ENCODE measurements around the gene CCL16.
A peak's percentile ranks its signal among the peaks of the same experiment; 100 is the strongest.
"Not testable (repeated sequence)": the region's sequence is repeated elsewhere in the genome, so short reads cannot be mapped to it uniquely, and the experiment has no call there.

CCL16 gene

GRCh38 chr17:35981246-35981645 is at the start of gene CCL16:
CCL16 (minus strand) TSS chr17:35981497; CDS start chr17:35981420, 77 bp downstream.
- DNase-seq = no peak

- DNase-seq = no peak
Observed at GRCh38 chr17:36030956-36031355, 49.7 kb upstream of the CCL16 start.

- DNase-seq = no peak
Observed at GRCh38 chr17:36027761-36028160, 46.5 kb upstream of the CCL16 start.

GRCh38 chr17:36024106-36024869 is 43.0 kb upstream of the CCL16 start:
- DNase-seq = no peak

GRCh38 chr17:36019423-36019822 is 38.1 kb upstream of the CCL16 start:
- DNase-seq = no peak

- no peak for DNase-seq
Observed at GRCh38 chr17:36017799-36018198, 36.5 kb upstream of the CCL16 start, which contains the start of gene CCL23. CCL23 (minus strand) TSS chr17:36017972; CDS start chr17:36017897, 75 bp downstream.

- no peak for DNase-seq
Observed at GRCh38 chr17:36016555-36016954, 35.3 kb upstream of the CCL16 start.

- not testable (repeated sequence) for DNase-seq
Observed at GRCh38 chr17:36015895-36016294, 34.6 kb upstream of the CCL16 start.

- no peak for DNase-seq
Observed at GRCh38 chr17:36014946-36015345, 33.6 kb upstream of the CCL16 start.

GRCh38 chr17:36011201-36011600 is 29.9 kb upstream of the CCL16 start:
- no peak for DNase-seq

GRCh38 chr17:36008998-36009665 is 27.8 kb upstream of the CCL16 start:
- DNase-seq = no peak

- DNase-seq = no peak
Observed at GRCh38 chr17:36004594-36005108, 23.4 kb upstream of the CCL16 start.

- DNase-seq = no peak
Observed at GRCh38 chr17:36002631-36003030, 21.3 kb upstream of the CCL16 start.

- peak; percentile 3 for DNase-seq
Observed at GRCh38 chr17:36001862-36002603, 20.7 kb upstream of the CCL16 start.

- DNase-seq = no peak
Observed at GRCh38 chr17:36001110-36001771, 19.9 kb upstream of the CCL16 start, which contains the start of gene CCL15. CCL15 (minus strand) TSS chr17:36001553; CDS start chr17:36001492, 61 bp downstream.

GRCh38 chr17:36000732-36001109 is 19.4 kb upstream of the CCL16 start:
- DNase-seq = no peak

GRCh38 chr17:35998756-35999155 is 17.5 kb upstream of the CCL16 start:
- DNase-seq = no peak

GRCh38 chr17:35998018-35998545 is 16.8 kb upstream of the CCL16 start:
- DNase-seq = no peak

- not testable (repeated sequence) for DNase-seq
Observed at GRCh38 chr17:35995346-35995745, 14.0 kb upstream of the CCL16 start.

GRCh38 chr17:35991075-35991474 is 9.8 kb upstream of the CCL16 start:
- no peak for DNase-seq

GRCh38 chr17:35988164-35988563 is 6.9 kb upstream of the CCL16 start:
- DNase-seq = no peak

GRCh38 chr17:35986643-35987042 is 5.3 kb upstream of the CCL16 start, which contains the start of gene CCL14:
CCL14 (minus strand) TSS chr17:35986729; CDS start chr17:35986649, 80 bp downstream.
- no peak for DNase-seq

Measured in NCI-H2171 treated with DMSO at 0.1 percent for 48 hours (cell line).